H1 (cell line): ENCODE data around the gene TRAF6. TPM values are rescaled to one million over a fixed set of nuclear protein-coding genes. Genes with fewer than 3 reads are reported as not detected.

Experiments
- CTCF ChIA-PET: fragments of 300-600 bp; sonication (Branson Sonifier 250); formaldehyde crosslinking; loops from one replicate; lab custom pipeline; 2021; ENCODE audit not compliant: partially characterized antibody; lab: Charles Lee
- POLR2A ChIA-PET: fragments of 300-600 bp; sonication (Branson Sonifier 250); formaldehyde crosslinking; loops from one replicate; lab custom pipeline; 2021; ENCODE audit warnings: inconsistent platforms; ENCODE audit not compliant: partially characterized antibody; lab: Charles Lee
- DNase-seq, 2 experiments: peaks; one replicate each; pipeline versions ENCODE4 v3.0.0 to v3.0.0-alpha.2; 2010 to 2022; ENCODE audit warnings: low spot score in 2 of 2, low read depth in 1 of 2, mixed read lengths in 1 of 2
- FAIRE-seq: peaks from 2 replicates; lab custom pipeline; 2011; peaks lifted over from hg19 to GRCh38; lab: Jason Lieb, UNC
- H2AFZ ChIP-seq: 2 replicates; pipeline ENCODE4 v1.8.1; 2012; ENCODE audit warnings: low read length, inconsistent platforms
- H2AK5ac ChIP-seq: 2 replicates; pipeline ENCODE4 v1.6.1; 2013; ENCODE audit warnings: low read depth, low read length
- H2BK120ac ChIP-seq: replicated peaks from 2 replicates; pipeline ENCODE3; 2013; ENCODE audit warnings: low read depth, low read length, inconsistent platforms
- H2BK12ac ChIP-seq: 2 replicates; pipeline ENCODE4 v1.6.1; 2013; ENCODE audit warnings: low read depth, low read length
- H2BK15ac ChIP-seq: 2 replicates; pipeline ENCODE4 v1.6.1; 2013; ENCODE audit warnings: low read length
- H2BK20ac ChIP-seq: 2 replicates; pipeline ENCODE4 v1.6.1; 2013; ENCODE audit warnings: low read length
- H2BK5ac ChIP-seq: 2 replicates; pipeline ENCODE4 v1.6.1; 2013; ENCODE audit warnings: low read depth, low read length
- H3K14ac ChIP-seq: 2 replicates; pipeline ENCODE4 v1.6.1; 2013; ENCODE audit warnings: inconsistent platforms; ENCODE audit not compliant: insufficient read length
- H3K18ac ChIP-seq: 2 replicates; pipeline ENCODE4 v1.6.1; 2013; ENCODE audit warnings: low read length; ENCODE audit errors: extremely low read depth
- H3K23ac ChIP-seq: 2 replicates; pipeline ENCODE4 v1.6.1; 2013; ENCODE audit warnings: inconsistent platforms; ENCODE audit not compliant: insufficient read length
- H3K23me2 ChIP-seq: 2 replicates; pipeline ENCODE4 v1.6.1; 2013; ENCODE audit warnings: low read depth, low read length
- H3K27ac ChIP-seq: 2 replicates; pipeline ENCODE4 v1.6.1; 2011; ENCODE audit warnings: low read depth, low read length, inconsistent platforms
- H3K27me3 ChIP-seq, 4 experiments: replicated peaks in 1 of 4; 1 replicate in 1 of 4; 2 replicates in 3 of 4; pipeline versions ENCODE4 v1.6.1 to v1.8.1; 2011 to 2013; ENCODE audit warnings: low read length in 3 of 4, mild to moderate bottlenecking in 3 of 4, inconsistent platforms in 2 of 4, mixed read lengths in 2 of 4, moderate library complexity in 1 of 4; ENCODE audit not compliant: control insufficient read depth in 3 of 4, insufficient read depth in 3 of 4; ENCODE audit errors: extremely low read depth in 1 of 4
- H3K36me3 ChIP-seq, 4 experiments: 2 replicates each; pipeline versions ENCODE4 v1.6.1 to v1.8.1; 2011 to 2013; ENCODE audit warnings: mild to moderate bottlenecking in 4 of 4, low read length in 3 of 4, moderate library complexity in 2 of 4, control low read depth in 1 of 4, inconsistent platforms in 1 of 4; ENCODE audit not compliant: insufficient read depth in 4 of 4, control insufficient read depth in 2 of 4
- H3K4ac ChIP-seq: replicated peaks from 2 replicates; pipeline ENCODE3; 2013; ENCODE audit warnings: low read length, low read depth, mixed read lengths, inconsistent platforms; ENCODE audit not compliant: insufficient read length
- H3K4me1 ChIP-seq, 4 experiments: replicated peaks in 1 of 4; 1 replicate in 1 of 4; 2 replicates in 3 of 4; pipeline versions ENCODE4 v1.6.1 to v1.8.1; 2011 to 2013; ENCODE audit warnings: low read length in 3 of 4, inconsistent platforms in 2 of 4, mixed read lengths in 1 of 4; ENCODE audit not compliant: insufficient read depth in 4 of 4, control insufficient read depth in 3 of 4
- H3K4me2 ChIP-seq, 2 experiments: 2 replicates each; pipeline versions ENCODE4 v1.6.1 to v1.8.1; 2011 to 2013; ENCODE audit warnings: low read depth in 2 of 2, low read length in 2 of 2, control low read depth in 1 of 2, inconsistent platforms in 1 of 2, mild to moderate bottlenecking in 1 of 2; ENCODE audit not compliant: insufficient read depth in 1 of 2
- H3K4me3 ChIP-seq, 4 experiments: fragments of 200-600, 300-600 bp in 1 of 4; sonication (generic), shearing (Covaris generic), sonication (Bioruptor Twin) in 1 of 4; 2 replicates each; pipeline versions ENCODE4 v1.5.1 to v1.8.1; 2011 to 2016; ENCODE audit warnings: low read length in 4 of 4, low read depth in 3 of 4, control low read depth in 2 of 4, inconsistent platforms in 2 of 4, mild to moderate bottlenecking in 2 of 4, mixed read lengths in 1 of 4, moderate library complexity in 1 of 4; ENCODE audit not compliant: insufficient read depth in 2 of 4; ENCODE audit errors: extremely low read depth in 1 of 4
- H3K56ac ChIP-seq: replicated peaks from 2 replicates; pipeline ENCODE3; 2013; ENCODE audit warnings: low read depth, mild to moderate bottlenecking, mixed read lengths, low read length, inconsistent platforms; ENCODE audit not compliant: insufficient read length
- H3K79me1 ChIP-seq: 2 replicates; pipeline ENCODE4 v1.6.1; 2013; ENCODE audit warnings: low read depth, low read length, control low read depth
- H3K79me2 ChIP-seq, 2 experiments: 2 replicates each; pipeline versions ENCODE4 v1.6.1 to v1.8.1; 2012 to 2013; ENCODE audit warnings: low read length in 2 of 2, mild to moderate bottlenecking in 2 of 2, inconsistent platforms in 1 of 2; ENCODE audit not compliant: insufficient read depth in 2 of 2, control insufficient read depth in 1 of 2
- H3K9ac ChIP-seq, 4 experiments: replicated peaks in 1 of 4; 1 replicate in 1 of 4; 2 replicates in 3 of 4; pipeline versions ENCODE4 v1.6.1 to v1.8.1; 2011 to 2013; ENCODE audit warnings: low read depth in 3 of 4, low read length in 3 of 4, control low read depth in 2 of 4, mild to moderate bottlenecking in 2 of 4, moderate library complexity in 2 of 4, inconsistent platforms in 1 of 4; ENCODE audit errors: extremely low read depth in 1 of 4
- H3K9me3 ChIP-seq, 2 experiments: 2 replicates each; pipeline versions ENCODE4 v1.6.1 to v1.8.1; 2012 to 2013; ENCODE audit warnings: mild to moderate bottlenecking in 2 of 2, moderate library complexity in 2 of 2, control low read depth in 1 of 2, inconsistent platforms in 1 of 2, low read depth in 1 of 2, low read length in 1 of 2, mixed read lengths in 1 of 2; ENCODE audit not compliant: insufficient read depth in 2 of 2
- H4K20me1 ChIP-seq, 2 experiments: replicated peaks in 1 of 2; 2 replicates each; pipeline versions ENCODE3 to v1.8.1; 2011 to 2013; ENCODE audit warnings: inconsistent platforms in 2 of 2, low read length in 2 of 2, mild to moderate bottlenecking in 1 of 2; ENCODE audit not compliant: insufficient read depth in 2 of 2, control insufficient read depth in 1 of 2
- H4K5ac ChIP-seq: 2 replicates; pipeline ENCODE4 v1.6.1; 2013; ENCODE audit warnings: low read length, low read depth, mixed read lengths, inconsistent platforms; ENCODE audit not compliant: insufficient read length
- H4K8ac ChIP-seq: 2 replicates; pipeline ENCODE4 v1.8.0; 2013; ENCODE audit warnings: mild to moderate bottlenecking, moderate library complexity, low read length, inconsistent platforms; ENCODE audit not compliant: insufficient read depth; ENCODE audit errors: extremely low read depth
- H4K91ac ChIP-seq: replicated peaks from 2 replicates; pipeline ENCODE3; 2013; ENCODE audit warnings: low read length, mixed read lengths, inconsistent platforms; ENCODE audit not compliant: insufficient read length
- SAP30 ChIP-seq: fragments of 300-600 bp; sonication (generic); IDR thresholded peaks from 2 replicates; pipeline ENCODE4 v1.7.1; 2012; ENCODE audit warnings: low read length, moderate library complexity, mild to moderate bottlenecking, inconsistent platforms; ENCODE audit not compliant: insufficient read depth, insufficient replicate concordance
- WGBS, 2 experiments: shearing (Covaris generic) in 1 of 2; methylation state at CpG; one replicate each; pipeline versions ENCODE4 v1.1.6 to v1.1.7; 2013 to 2015; ENCODE audit warnings: low lambda C conversion rate in 2 of 2, mixed read lengths in 2 of 2, inconsistent platforms in 1 of 2, low coverage in 1 of 2, missing lambda C conversion rate in 1 of 2; ENCODE audit not compliant: insufficient replicate concordance in 2 of 2, insufficient coverage in 1 of 2, insufficient read length in 1 of 2; ENCODE audit errors: extremely low coverage in 1 of 2, missing lambda C conversion rate in 1 of 2; 5-methylcytosine and 5-hydroxymethylcytosine counted together
- polyA plus RNA-seq, 7 experiments: library from polyadenylated mRNA; depleted of rRNA in 3 of 7; stranded (reverse) in 5 of 7; unstranded in 2 of 7; fragments of >200 nt in 5 of 7; fragments of 200-250 nt in 2 of 7; gene quantifications; 1 replicate in 5 of 7; 2 replicates in 1 of 7; 4 replicates in 1 of 7; pipeline versions ENCODE4 v1.2.1 to v1.2.3, GENCODE V29; 2011 to 2013; ENCODE audit warnings: missing spikeins in 2 of 7, mixed read lengths in 2 of 7
- total RNA-seq: library from RNA; stranded (reverse); fragmentation: NEBNext Ultra II Directional; extraction: Animal tissue kit (Norgen Biotek cat#: 25700); gene quantifications from 2 replicates; pipeline ENCODE4 v1.2.1, GENCODE V29; 2021

The TRAF6 gene
- total and polyA plus RNA-seq, 2 of the 8 experiments (the other 6 are each of a cell fraction or from before 2014, with no cell fraction given): 4.6 to 8.8 TPM

DNA sequence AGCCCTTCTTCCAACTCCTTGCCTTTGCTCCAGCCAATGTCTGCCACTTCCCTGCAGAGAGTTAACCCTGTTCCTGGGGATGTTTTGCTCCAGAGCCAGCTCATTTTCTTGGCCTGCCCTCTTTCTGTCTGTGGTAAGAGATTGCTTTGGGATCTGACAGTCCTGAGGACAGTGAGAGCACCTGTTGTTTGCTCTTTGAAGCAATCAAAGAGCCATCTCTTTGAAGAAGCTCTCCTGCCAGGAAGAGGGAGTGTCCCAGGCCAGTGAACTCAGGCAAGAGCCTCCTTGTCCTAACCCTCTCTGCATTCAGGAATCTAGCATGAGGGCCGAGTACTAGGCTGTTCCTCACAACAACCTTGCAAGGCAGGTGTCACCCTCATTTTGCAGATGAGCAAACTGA is 42.2 kb downstream of the TRAF6 start:
- no peak for DNase-seq
- no peak overlapping the region for H3K56ac ChIP-seq
- H2BK12ac ChIP-seq: no peak overlapping the region
- H2AK5ac ChIP-seq: no peak overlapping the region
- no peak overlapping the region for H2BK20ac ChIP-seq
- FAIRE-seq: no peak
- H3K14ac ChIP-seq: no peak overlapping the region
- no peak overlapping the region for H4K91ac ChIP-seq
- H4K8ac ChIP-seq: no peak overlapping the region
- no peak overlapping the region for H3K4me2 ChIP-seq
- H3K23me2 ChIP-seq: no peaks in the 10 kb centered on the region
- no peaks in the 10 kb centered on the region for H3K27me3 ChIP-seq
- H3K23ac ChIP-seq: no peak overlapping the region
- no peak overlapping the region for H3K27ac ChIP-seq
- peaks cover 0 to 4% (median under 1%) of the 10 kb centered on the region in 4 experiments; a peak in 1 of 7 replicates for H3K4me1 ChIP-seq
- ChIA-PET CTCF (interaction anchor here (1.0 to 8.8 kb wide), 19 partner anchors 8 to 193 kb away, joined by 3 to 92 read pairs (median 7); partner anchors contain the start of gene COMMD9), POLR2A (interaction anchor here (0.7 to 1.6 kb wide), 4 partner anchors 12 to 178 kb away, joined by 3 to 5 read pairs (median 3); no protein-coding TSS in a partner anchor)
- H3K9me3 ChIP-seq: no peaks in the 10 kb centered on the region
- H4K5ac ChIP-seq: no peak overlapping the region
- no peak overlapping the region for H3K18ac ChIP-seq
- 0 out of 8 replicates have a peak, but pooled peaks cover 0 to 2% (median 0%) of the 10 kb centered on the region in 4 experiments for H3K36me3 ChIP-seq
- H2BK15ac ChIP-seq: 0 out of 2 replicates have a peak overlapping the region, but pooled peaks have one; percentile 65
- no peak overlapping the region for H2BK120ac ChIP-seq
- WGBS, 2 experiments: 100% methylated on average over 1 of the region's 1 CpG; no CpG with 5 or more reads in 1 of the 2 experiments
- H3K4me3 ChIP-seq: no peak overlapping the region
- H2BK5ac ChIP-seq: no peak overlapping the region
- no peaks in the 10 kb centered on the region for H4K20me1 ChIP-seq
- H2AFZ ChIP-seq: no peak overlapping the region
- no peak overlapping the region for H3K9ac ChIP-seq
- H3K79me2 ChIP-seq: no peaks in the 10 kb centered on the region
- no peak overlapping the region for H3K4ac ChIP-seq
- no peaks in the 10 kb centered on the region for H3K79me1 ChIP-seq
- no peak for TF ChIP-seq SAP30
